Keratinocyte (primary cell): ENCODE results near the gene ZNF554.

Source experiments
- EZH2 ChIP-seq: IDR thresholded peaks from one replicate; pipeline ENCODE4 v1.6.1; 2012; ENCODE audit warnings: inconsistent platforms, mild to moderate bottlenecking, low read length, moderate library complexity
- TF ChIP-seq, protein P1 (sequence below), 3 experiments: IDR thresholded peaks in 1 of 3; conservative IDR thresholded peaks in 1 of 3; optimal IDR thresholded peaks in 1 of 3; 2 replicates in 2 of 3; 3 replicates in 1 of 3; pipeline versions ENCODE3 to v1.5.1; 2011; ENCODE audit warnings: low read length in 3 of 3, mild to moderate bottlenecking in 3 of 3, moderate library complexity in 2 of 3, control low read depth in 1 of 3, inconsistent platforms in 1 of 3; ENCODE audit not compliant: insufficient read depth in 2 of 3; ENCODE audit errors: extremely low read depth in 1 of 3

DNA sequence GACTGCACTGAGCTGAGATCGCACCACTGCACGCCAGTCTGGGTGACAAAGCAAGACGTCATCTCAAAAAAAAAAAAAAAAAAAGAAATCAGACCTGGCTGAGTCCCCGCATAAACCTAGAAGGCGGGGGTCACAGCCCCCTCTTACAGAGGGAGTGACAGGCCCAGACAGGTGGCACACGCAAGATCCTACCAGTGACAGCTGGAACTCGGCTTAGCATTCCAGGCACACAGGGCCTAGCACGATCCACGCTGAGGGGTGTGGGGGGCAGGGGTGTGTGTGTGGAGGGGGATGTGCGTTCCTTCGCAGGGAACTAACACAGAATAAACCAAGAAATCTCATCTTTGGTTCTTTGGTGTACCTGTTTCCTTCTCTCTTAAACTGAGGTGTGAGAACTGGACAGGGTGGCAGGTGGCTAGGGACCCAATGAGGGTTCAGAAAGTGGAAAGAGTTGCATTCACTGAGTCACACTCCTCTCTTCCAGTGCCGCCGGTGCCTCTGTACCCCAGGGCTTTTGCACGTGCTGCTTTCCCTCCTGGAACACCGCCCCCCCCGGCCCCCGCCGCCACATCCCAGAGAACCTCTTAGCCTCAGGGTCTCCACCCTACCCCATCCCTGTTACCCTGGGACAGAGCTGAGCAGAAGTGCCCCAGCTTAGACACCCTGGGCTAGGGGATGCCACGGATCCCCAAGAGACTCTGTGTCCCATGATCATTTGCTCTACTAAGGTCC, 41.5 kb upstream of the ZNF554 start:
- TF ChIP-seq, protein P1, sequence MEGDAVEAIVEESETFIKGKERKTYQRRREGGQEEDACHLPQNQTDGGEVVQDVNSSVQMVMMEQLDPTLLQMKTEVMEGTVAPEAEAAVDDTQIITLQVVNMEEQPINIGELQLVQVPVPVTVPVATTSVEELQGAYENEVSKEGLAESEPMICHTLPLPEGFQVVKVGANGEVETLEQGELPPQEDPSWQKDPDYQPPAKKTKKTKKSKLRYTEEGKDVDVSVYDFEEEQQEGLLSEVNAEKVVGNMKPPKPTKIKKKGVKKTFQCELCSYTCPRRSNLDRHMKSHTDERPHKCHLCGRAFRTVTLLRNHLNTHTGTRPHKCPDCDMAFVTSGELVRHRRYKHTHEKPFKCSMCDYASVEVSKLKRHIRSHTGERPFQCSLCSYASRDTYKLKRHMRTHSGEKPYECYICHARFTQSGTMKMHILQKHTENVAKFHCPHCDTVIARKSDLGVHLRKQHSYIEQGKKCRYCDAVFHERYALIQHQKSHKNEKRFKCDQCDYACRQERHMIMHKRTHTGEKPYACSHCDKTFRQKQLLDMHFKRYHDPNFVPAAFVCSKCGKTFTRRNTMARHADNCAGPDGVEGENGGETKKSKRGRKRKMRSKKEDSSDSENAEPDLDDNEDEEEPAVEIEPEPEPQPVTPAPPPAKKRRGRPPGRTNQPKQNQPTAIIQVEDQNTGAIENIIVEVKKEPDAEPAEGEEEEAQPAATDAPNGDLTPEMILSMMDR (optimal IDR thresholded peaks at IDR 0.05 in 1 of 3, IDR thresholded peaks at IDR 0.05 in 1 of 3, conservative IDR thresholded peaks at IDR 0.05 in 1 of 3; ENCODE audit: extremely low read depth in 1 of 3, insufficient read depth in 2 of 3, low read length in 3 of 3): no peak
- TF ChIP-seq EZH2: no peak
